Gastroesophageal sphincter (tissue), 3 donors: Measurements from ENCODE around the gene CFAP53.

Experiments
- EP300 ChIP-seq: sonication (generic); formaldehyde crosslinking; IDR thresholded peaks from one replicate; pipeline ENCODE4 v1.6.1; 2017; ENCODE audit warnings: antibody characterized with exemption, mild to moderate bottlenecking
- POLR2A ChIP-seq, 2 donors: fragments of 450-650 bp; IDR thresholded peaks; one replicate each; pipeline ENCODE4 v1.6.1; 2017; ENCODE audit warnings: antibody characterized with exemption in 2 of 2, mild to moderate bottlenecking in 2 of 2, moderate library complexity in 1 of 2
- POLR2AphosphoS5 ChIP-seq: sonication (generic); formaldehyde crosslinking; IDR thresholded peaks from one replicate; pipeline ENCODE4 v1.6.1; 2017; ENCODE audit warnings: antibody characterized with exemption
- TF ChIP-seq, protein P1 (sequence below), 4 experiments: fragments of 200-600 bp in 2 of 4; fragments of 450-650 bp in 2 of 4; sonication (generic) in 1 of 4; IDR thresholded peaks; one replicate each; pipeline ENCODE4 v1.5.1; 2017 to 2019; ENCODE audit warnings: antibody characterized with exemption in 4 of 4, mild to moderate bottlenecking in 2 of 4, moderate library complexity in 2 of 4

DNA sequence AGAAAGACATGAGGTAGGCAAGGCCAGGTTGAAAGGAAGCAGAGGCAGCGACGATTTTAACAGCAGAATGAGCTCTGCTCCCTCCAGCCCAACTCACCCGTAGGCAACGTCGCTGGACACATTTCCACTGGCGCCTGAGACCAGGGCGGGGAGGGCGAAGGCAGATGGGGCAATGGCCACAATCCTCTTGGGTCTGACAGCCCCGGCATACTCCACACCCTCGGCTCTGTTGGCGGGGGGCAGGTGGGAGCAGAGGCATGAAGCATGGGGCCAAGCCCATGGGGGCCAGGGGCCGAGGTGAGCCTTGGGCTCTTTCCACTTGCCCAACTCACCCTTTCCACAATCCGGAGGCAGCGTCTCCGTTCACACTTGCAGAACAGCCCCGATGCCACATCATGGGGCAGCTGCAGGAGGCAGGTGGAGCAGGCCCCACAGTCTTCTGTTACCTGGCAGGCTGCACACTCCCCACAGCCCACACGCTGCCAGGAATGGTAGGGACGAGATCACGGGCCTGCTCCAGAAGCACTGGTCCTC lies 9.3 kb upstream of the CFAP53 start:
- TF ChIP-seq, protein P1, sequence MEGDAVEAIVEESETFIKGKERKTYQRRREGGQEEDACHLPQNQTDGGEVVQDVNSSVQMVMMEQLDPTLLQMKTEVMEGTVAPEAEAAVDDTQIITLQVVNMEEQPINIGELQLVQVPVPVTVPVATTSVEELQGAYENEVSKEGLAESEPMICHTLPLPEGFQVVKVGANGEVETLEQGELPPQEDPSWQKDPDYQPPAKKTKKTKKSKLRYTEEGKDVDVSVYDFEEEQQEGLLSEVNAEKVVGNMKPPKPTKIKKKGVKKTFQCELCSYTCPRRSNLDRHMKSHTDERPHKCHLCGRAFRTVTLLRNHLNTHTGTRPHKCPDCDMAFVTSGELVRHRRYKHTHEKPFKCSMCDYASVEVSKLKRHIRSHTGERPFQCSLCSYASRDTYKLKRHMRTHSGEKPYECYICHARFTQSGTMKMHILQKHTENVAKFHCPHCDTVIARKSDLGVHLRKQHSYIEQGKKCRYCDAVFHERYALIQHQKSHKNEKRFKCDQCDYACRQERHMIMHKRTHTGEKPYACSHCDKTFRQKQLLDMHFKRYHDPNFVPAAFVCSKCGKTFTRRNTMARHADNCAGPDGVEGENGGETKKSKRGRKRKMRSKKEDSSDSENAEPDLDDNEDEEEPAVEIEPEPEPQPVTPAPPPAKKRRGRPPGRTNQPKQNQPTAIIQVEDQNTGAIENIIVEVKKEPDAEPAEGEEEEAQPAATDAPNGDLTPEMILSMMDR (IDR thresholded peaks at IDR 0.05): no peak
- TF ChIP-seq POLR2A (IDR thresholded peaks at IDR 0.05) (no peak), POLR2AphosphoS5 (no peak), EP300 (no peak)
